ENCODE results near the gene SLC46A2. TPM values are rescaled to one million over a fixed set of nuclear protein-coding genes. Genes with fewer than 3 reads are reported as not detected.
A peak's percentile ranks its signal among the peaks of the same experiment; 100 is the strongest.

Gene SLC46A2
- under 1 TPM in 3 of 4 donors, not detected in 1; 0.17 to 0.42 (median 0.26) TPM for total RNA-seq

GRCh38 chr9:112890106-112891081 is at the start of gene SLC46A2:
TSS of gene SLC46A2 (minus strand) at chr9:112890876. CDS start at chr9:112890681, 195 bp downstream.
- DNase-seq (ENCODE audit: extremely low spot score), result no peak
- Histone ChIP-seq H3K27ac (replicated peaks in 1 of 4) (no peak within 1 kb of the TSS), H3K36me3 (no peaks in the 10 kb centered on the region), H3K9me3 (no peaks in the 10 kb centered on the region), H3K27me3 (peaks cover 0 to 31% (median 0%) of the 10 kb centered on the region in 4 donors), H3K4me3 (peak within 1 kb of the TSS; percentile 22 to 49 (median 32)), H3K4me1 (peaks cover 4 to 14% (median 10%) of the 10 kb centered on the region in 4 donors)
- intact Hi-C loops (cut with DNase I), result no loop called here
- TF ChIP-seq POLR2AphosphoS5 (IDR thresholded peaks at IDR 0.05), result no peak
- TF ChIP-seq EP300 (IDR thresholded peaks at IDR 0.05), result no peak
- no peak for TF ChIP-seq POLR2A (IDR thresholded peaks at IDR 0.05; ENCODE audit: low read depth)
- no peak for TF ChIP-seq CTCF (IDR thresholded peaks at IDR 0.05)
- WGBS, result 23% methylated on average over 15 of the region's 78 CpGs

GRCh38 chr9:112939418-112939817 is 48.7 kb upstream of the SLC46A2 start:
- Histone ChIP-seq H3K27ac (replicated peaks in 1 of 4) (no peak overlapping the region), H3K4me1 (no peaks in the 10 kb centered on the region), H3K27me3 (peaks cover 0 to 6% (median 0%) of the 10 kb centered on the region in 4 donors), H3K36me3 (no peaks in the 10 kb centered on the region), H3K4me3 (no peak overlapping the region), H3K9me3 (peaks cover 0 to 8% (median 0%) of the 10 kb centered on the region in 4 donors)
- no peak for TF ChIP-seq EP300 (IDR thresholded peaks at IDR 0.05)
- no peak for TF ChIP-seq CTCF (IDR thresholded peaks at IDR 0.05)
- TF ChIP-seq POLR2AphosphoS5 (IDR thresholded peaks at IDR 0.05), result no peak
- no peak for TF ChIP-seq POLR2A (IDR thresholded peaks at IDR 0.05; ENCODE audit: low read depth)
- intact Hi-C loops (cut with DNase I), result no loop called here
- no peak for DNase-seq (ENCODE audit: extremely low spot score)

- intact Hi-C loops (cut with DNase I), result no loop called here
- no peak for DNase-seq (ENCODE audit: extremely low spot score)
- H3K9me3 ChIP-seq, result peaks cover 0 to 4% (median 0%) of the 10 kb centered on the region in 4 donors
- TF ChIP-seq EP300 (IDR thresholded peaks at IDR 0.05) (no peak), POLR2AphosphoS5 (IDR thresholded peaks at IDR 0.05) (no peak), CTCF (IDR thresholded peaks at IDR 0.05) (no peak), POLR2A (IDR thresholded peaks at IDR 0.05; ENCODE audit: low read depth) (no peak)
- no peaks in the 10 kb centered on the region for H3K4me1 ChIP-seq
- H3K36me3 ChIP-seq, result no peaks in the 10 kb centered on the region
- no peak overlapping the region for H3K4me3 ChIP-seq
- no peak overlapping the region for H3K27ac ChIP-seq (replicated peaks in 1 of 4)
- WGBS, result 65% methylated on average over 2 of the region's 2 CpGs
- H3K27me3 ChIP-seq, result peaks cover 0 to 18% (median 0%) of the 10 kb centered on the region in 4 donors
Observed at GRCh38 chr9:112933696-112934095, 43.0 kb upstream of the SLC46A2 start.

GRCh38 chr9:112925058-112925641 is 34.5 kb upstream of the SLC46A2 start:
- Histone ChIP-seq H3K9me3 (no peaks in the 10 kb centered on the region), H3K36me3 (no peaks in the 10 kb centered on the region), H3K27ac (replicated peaks in 1 of 4) (no peak overlapping the region), H3K4me1 (no peaks in the 10 kb centered on the region), H3K4me3 (no peak overlapping the region), H3K27me3 (peaks cover 0 to 9% (median 0%) of the 10 kb centered on the region in 4 donors)
- 35% methylated on average over 8 of the region's 8 CpGs for WGBS
- intact Hi-C loops (cut with DNase I), result no loop called here
- no peak for DNase-seq (ENCODE audit: extremely low spot score)
- TF ChIP-seq EP300 (IDR thresholded peaks at IDR 0.05), result no peak
- peak in 1 of 3 experiments; percentile 13 for TF ChIP-seq CTCF (IDR thresholded peaks at IDR 0.05)
